HG02610 (cell line): ENCODE data around the gene KRTAP2-2.

Experiments
- ATAC-seq: cut with Tn5 transposase; IDR thresholded peaks from one replicate; pipeline ENCODE4 v1.9.1; 2021; ENCODE audit warnings: mild to moderate bottlenecking, moderate library complexity; ENCODE audit not compliant: unreplicated experiment

Gene KRTAP2-2

DNA sequence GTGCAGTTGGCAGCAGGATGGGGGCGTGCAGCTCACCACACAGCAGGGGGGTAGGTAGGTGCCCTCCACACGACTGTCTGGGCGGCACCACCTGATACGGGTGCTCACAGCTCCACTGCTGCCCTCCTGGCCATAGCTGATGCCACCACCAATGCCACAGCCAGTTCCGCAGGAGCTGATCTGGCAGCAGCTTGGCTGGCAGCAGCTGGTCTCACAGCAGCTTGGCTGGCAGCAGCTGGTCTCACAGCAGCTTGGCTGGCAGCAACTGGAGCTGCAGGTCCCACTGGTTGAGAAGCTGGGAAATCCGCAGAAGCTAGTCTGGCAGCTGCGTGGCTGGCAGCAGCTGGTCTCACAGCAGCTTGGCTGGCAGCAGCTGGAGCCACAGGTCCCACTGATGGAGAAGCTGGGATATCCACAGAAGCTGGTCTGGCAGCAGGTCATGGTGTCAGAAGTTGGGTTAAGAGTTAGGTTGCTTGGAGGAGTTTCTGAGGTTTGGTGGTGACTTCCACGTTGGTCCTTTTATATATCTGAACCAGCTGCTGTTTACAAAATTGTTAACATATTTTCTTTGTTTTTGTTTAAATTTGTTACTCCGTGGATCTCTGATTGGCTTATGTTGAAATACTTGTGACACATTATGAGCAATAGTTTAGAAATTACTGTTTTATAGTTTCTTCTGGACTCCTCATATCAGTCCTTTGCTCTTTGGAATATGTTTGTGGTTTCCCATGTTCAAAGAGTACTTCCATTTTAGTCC lies 28.1 kb downstream of the KRTAP2-2 start, which contains the start of gene KRTAP1-5:
Gene KRTAP1-5 (minus strand): TSS at position 494 of the 757 bp plus-strand sequence. CDS start 53 bp downstream, at position 441.
- ATAC-seq: no peak

DNA sequence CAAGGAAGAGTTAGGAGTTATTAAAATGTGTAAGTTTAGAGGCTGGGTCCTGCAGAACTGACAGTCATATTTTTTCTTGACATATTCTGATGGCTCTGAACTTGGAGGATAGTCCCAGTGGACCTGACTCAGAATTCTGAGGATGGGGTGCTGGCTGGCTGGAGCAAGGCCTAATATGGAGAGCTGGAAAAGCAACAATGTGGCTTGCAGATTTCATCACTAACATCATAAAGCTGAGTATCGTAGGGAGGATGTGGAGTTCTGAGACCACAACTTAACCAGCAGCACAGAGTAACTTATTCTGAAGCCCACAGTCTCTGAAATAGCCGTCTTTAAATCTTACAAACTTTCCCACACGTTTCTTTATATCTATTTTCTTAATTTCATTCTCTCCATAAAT lies 30.3 kb downstream of the KRTAP2-2 start:
- ATAC-seq: no peak

DNA sequence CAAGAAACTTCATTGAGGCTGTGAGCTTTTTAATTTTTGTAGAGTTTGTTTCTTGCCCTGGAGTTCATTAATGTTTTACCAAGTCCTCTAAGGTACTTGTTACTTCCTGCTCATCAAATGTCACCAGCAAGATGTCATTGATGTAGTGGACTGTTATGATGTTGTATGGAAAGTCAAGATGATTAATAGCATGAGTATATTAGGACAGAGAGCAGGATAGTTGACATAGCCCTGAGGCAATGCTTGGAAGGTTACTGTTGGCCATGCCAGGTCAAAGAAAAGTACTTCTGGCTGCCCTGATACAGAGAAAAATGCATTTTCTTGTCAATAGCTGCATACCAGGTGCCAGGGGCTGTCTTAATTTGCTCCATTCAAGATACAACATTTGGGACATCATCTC lies 34.7 kb downstream of the KRTAP2-2 start:
- no peak for ATAC-seq

DNA sequence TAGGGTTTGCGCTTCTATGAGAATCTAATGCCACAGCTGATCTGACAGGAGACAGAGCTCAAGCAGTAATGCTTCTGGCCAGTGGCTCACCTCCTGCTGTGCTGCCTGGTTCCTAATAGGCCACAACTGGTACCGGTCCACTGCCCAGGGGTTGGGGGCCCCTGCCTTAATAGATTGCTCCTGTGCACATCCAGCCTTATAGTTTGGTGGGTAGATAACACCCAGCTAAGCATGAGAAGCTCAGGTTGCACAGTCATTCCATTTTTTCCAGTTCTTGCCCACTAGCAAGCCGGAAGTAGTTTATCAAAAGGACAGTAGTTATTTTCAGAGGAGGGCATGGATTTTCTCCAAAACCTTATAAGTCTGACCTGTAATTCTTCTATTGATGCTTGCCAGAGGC lies 35.6 kb downstream of the KRTAP2-2 start:
- ATAC-seq: no peak

- no peak for ATAC-seq
Observed at GRCh38 chr17:41018541-41018940, 36.5 kb downstream of the KRTAP2-2 start.

GRCh38 chr17:41016578-41017215 lies 38.3 kb downstream of the KRTAP2-2 start:
- no peak for ATAC-seq

- no peak for ATAC-seq
Observed at GRCh38 chr17:41015454-41015853, 39.6 kb downstream of the KRTAP2-2 start.

GRCh38 chr17:41013606-41014005 lies 41.4 kb downstream of the KRTAP2-2 start:
- ATAC-seq: no peak

GRCh38 chr17:41013181-41013580 lies 41.8 kb downstream of the KRTAP2-2 start:
- no peak for ATAC-seq

GRCh38 chr17:41012326-41013120 lies 42.5 kb downstream of the KRTAP2-2 start:
- no peak for ATAC-seq

DNA sequence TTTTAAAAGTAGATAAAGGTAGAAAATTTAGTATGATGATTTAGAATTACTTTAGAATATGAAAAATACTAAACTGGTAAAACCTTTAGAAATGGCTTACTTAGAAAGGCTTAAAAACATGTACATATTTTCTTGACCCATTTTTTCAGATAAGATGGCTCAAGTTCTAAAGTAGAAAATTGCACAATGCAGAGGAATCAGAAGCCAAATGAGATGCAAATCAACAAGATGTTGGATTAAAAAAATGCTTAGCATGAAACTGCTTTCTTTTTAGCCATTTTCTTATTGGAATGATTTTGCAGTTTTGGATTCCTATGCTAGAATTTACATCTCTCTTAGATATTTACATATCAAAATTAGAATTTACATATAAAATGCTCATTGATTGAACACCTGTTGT lies 44.6 kb downstream of the KRTAP2-2 start:
- ATAC-seq: no peak

- ATAC-seq: no peak
Observed at GRCh38 chr17:41009936-41010335, 45.1 kb downstream of the KRTAP2-2 start.

- no peak for ATAC-seq
Observed at GRCh38 chr17:41009301-41009760, 45.7 kb downstream of the KRTAP2-2 start.

GRCh38 chr17:41008811-41009210 lies 46.2 kb downstream of the KRTAP2-2 start, which contains the start of gene KRTAP3-1:
TSS of gene KRTAP3-1 (minus strand) at chr17:41009128. CDS start at chr17:41009074, 54 bp downstream.
- ATAC-seq: no peak
